NK-92 treated with Interleukin-12 subunit alpha and Interleukin-12 subunit beta, amount 100 ng/mL, for 24 hours (cell line): ENCODE results near the gene CELF2.

Source experiments
- DNase-seq: peaks from one replicate; lab custom pipeline; 2025; lab: John Stamatoyannopoulos, UW

The CELF2 gene

GRCh38 chr10:11023009-11023953 lies 5.6 kb downstream of the CELF2 start:
- DNase-seq: no peak

- no peak for DNase-seq
Observed at GRCh38 chr10:11024596-11024995, 6.9 kb downstream of the CELF2 start.

- no peak for DNase-seq
Observed at GRCh38 chr10:11025978-11026377, 8.3 kb downstream of the CELF2 start.

GRCh38 chr10:11026773-11027172 lies 9.1 kb downstream of the CELF2 start:
- DNase-seq: no peak

- no peak for DNase-seq
Observed at GRCh38 chr10:11034762-11035161, 17.1 kb downstream of the CELF2 start.

GRCh38 chr10:11035301-11035991 lies 17.8 kb downstream of the CELF2 start:
- no peak for DNase-seq

GRCh38 chr10:11036424-11037011 lies 18.8 kb downstream of the CELF2 start:
- DNase-seq: no peak

- no peak for DNase-seq
Observed at GRCh38 chr10:11037991-11038390, 20.3 kb downstream of the CELF2 start.

GRCh38 chr10:11042357-11042756 lies 24.7 kb downstream of the CELF2 start:
- no peak for DNase-seq

GRCh38 chr10:11043039-11043438 lies 25.4 kb downstream of the CELF2 start:
- DNase-seq: no peak

- DNase-seq: no peak
Observed at GRCh38 chr10:11043446-11044127, 25.9 kb downstream of the CELF2 start.

- no peak for DNase-seq
Observed at GRCh38 chr10:11045487-11045886, 27.8 kb downstream of the CELF2 start.

GRCh38 chr10:11045995-11046775 lies 28.5 kb downstream of the CELF2 start:
- no peak for DNase-seq

- DNase-seq: no peak
Observed at GRCh38 chr10:11046776-11047160, 29.1 kb downstream of the CELF2 start.

- no peak for DNase-seq
Observed at GRCh38 chr10:11048707-11049278, 31.1 kb downstream of the CELF2 start.

GRCh38 chr10:11049806-11050205 lies 32.1 kb downstream of the CELF2 start:
- no peak for DNase-seq

GRCh38 chr10:11050301-11051287 lies 32.9 kb downstream of the CELF2 start:
- no peak for DNase-seq

- no peak for DNase-seq
Observed at GRCh38 chr10:11057018-11057417, 39.3 kb downstream of the CELF2 start.

- no peak for DNase-seq
Observed at GRCh38 chr10:11057448-11057847, 39.8 kb downstream of the CELF2 start.

GRCh38 chr10:11057994-11058393 lies 40.3 kb downstream of the CELF2 start:
- DNase-seq: no peak
